Stimulated activated CD8-positive, alpha-beta memory T cell treated with anti-CD3 and anti-CD28 coated beads, Interleukin-4, amount 100 ng/mL, for 4 hours (primary cell): ENCODE measurements around the gene TREM2.

Source experiments
- DNase-seq, 2 donors: peaks; one replicate each; pipeline ENCODE4 v3.0.0-alpha.2; 2020; ENCODE audit warnings: low read depth in 2 of 2, low spot score in 1 of 2

Gene TREM2

GRCh38 chr6:41184761-41185160, 21.8 kb upstream of the TREM2 start:
- no peak for DNase-seq

GRCh38 chr6:41182069-41183034, 19.4 kb upstream of the TREM2 start:
- DNase-seq: no peak

- DNase-seq: no peak
These were observed 18.6 kb upstream of the TREM2 start for GRCh38 chr6:41181566-41181965.

GRCh38 chr6:41179163-41179562, 16.2 kb upstream of the TREM2 start:
- no peak for DNase-seq

- no peak for DNase-seq
These were observed 14.8 kb upstream of the TREM2 start for GRCh38 chr6:41177695-41178094.

GRCh38 chr6:41177287-41177686, 14.4 kb upstream of the TREM2 start:
- DNase-seq: no peak

GRCh38 chr6:41176189-41176588, 13.3 kb upstream of the TREM2 start:
- no peak for DNase-seq

- DNase-seq: no peak
These were observed 12.2 kb upstream of the TREM2 start for GRCh38 chr6:41175084-41175483.

GRCh38 chr6:41174610-41175009, 11.7 kb upstream of the TREM2 start:
- DNase-seq: no peak

GRCh38 chr6:41171908-41172307, 9.0 kb upstream of the TREM2 start:
- DNase-seq: no peak

GRCh38 chr6:41170547-41171160, 7.7 kb upstream of the TREM2 start:
- DNase-seq: no peak

- DNase-seq: no peak
These were observed 4.5 kb upstream of the TREM2 start for GRCh38 chr6:41167173-41167963.

GRCh38 chr6:41164551-41165120, 1.7 kb upstream of the TREM2 start:
- no peak for DNase-seq

- DNase-seq: no peak
These were observed 452 bp upstream of the TREM2 start for GRCh38 chr6:41163419-41163717.

GRCh38 chr6:41161851-41162552, 914 bp downstream of the TREM2 start:
- no peak for DNase-seq

- no peak for DNase-seq
These were observed 1.5 kb downstream of the TREM2 start for GRCh38 chr6:41161380-41161779.

- DNase-seq: no peak
These were observed 2.0 kb downstream of the TREM2 start for GRCh38 chr6:41160933-41161332.

GRCh38 chr6:41159415-41160082, 3.4 kb downstream of the TREM2 start:
- DNase-seq: no peak

- no peak for DNase-seq
These were observed 5.6 kb downstream of the TREM2 start for GRCh38 chr6:41157323-41157722.

- DNase-seq: no peak
These were observed 6.1 kb downstream of the TREM2 start for GRCh38 chr6:41156771-41157170.
